ENCODE data around the gene ADRA2A. TPM values are rescaled to one million over a fixed set of nuclear protein-coding genes. Genes with fewer than 3 reads are reported as not detected.

The ADRA2A gene
- total RNA-seq, 1 donor from 2014 or later, result 1.5 TPM

GRCh38 chr10:111125102-111125501 is 48.3 kb downstream of the ADRA2A start:
- no peak for DNase-seq (ENCODE audit: low spot score)
- Mint-ChIP-seq H3K4me3 (ENCODE audit: unreplicated experiment) (no peak overlapping the region), H3K36me3 (ENCODE audit: low read depth, unreplicated experiment) (peaks cover 5% of the 10 kb centered on the region), H3K9me3 (ENCODE audit: unreplicated experiment) (no peaks in the 10 kb centered on the region), H3K27ac (ENCODE audit: unreplicated experiment) (no peak overlapping the region), H3K4me1 (ENCODE audit: unreplicated experiment) (peaks cover 30% of the 10 kb centered on the region), H3K27me3 (ENCODE audit: unreplicated experiment) (peaks cover 3% of the 10 kb centered on the region)
- TF ChIP-seq, protein P1, sequence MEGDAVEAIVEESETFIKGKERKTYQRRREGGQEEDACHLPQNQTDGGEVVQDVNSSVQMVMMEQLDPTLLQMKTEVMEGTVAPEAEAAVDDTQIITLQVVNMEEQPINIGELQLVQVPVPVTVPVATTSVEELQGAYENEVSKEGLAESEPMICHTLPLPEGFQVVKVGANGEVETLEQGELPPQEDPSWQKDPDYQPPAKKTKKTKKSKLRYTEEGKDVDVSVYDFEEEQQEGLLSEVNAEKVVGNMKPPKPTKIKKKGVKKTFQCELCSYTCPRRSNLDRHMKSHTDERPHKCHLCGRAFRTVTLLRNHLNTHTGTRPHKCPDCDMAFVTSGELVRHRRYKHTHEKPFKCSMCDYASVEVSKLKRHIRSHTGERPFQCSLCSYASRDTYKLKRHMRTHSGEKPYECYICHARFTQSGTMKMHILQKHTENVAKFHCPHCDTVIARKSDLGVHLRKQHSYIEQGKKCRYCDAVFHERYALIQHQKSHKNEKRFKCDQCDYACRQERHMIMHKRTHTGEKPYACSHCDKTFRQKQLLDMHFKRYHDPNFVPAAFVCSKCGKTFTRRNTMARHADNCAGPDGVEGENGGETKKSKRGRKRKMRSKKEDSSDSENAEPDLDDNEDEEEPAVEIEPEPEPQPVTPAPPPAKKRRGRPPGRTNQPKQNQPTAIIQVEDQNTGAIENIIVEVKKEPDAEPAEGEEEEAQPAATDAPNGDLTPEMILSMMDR (IDR thresholded peaks at IDR 0.05; ENCODE audit: unreplicated experiment), result no peak

GRCh38 chr10:111126077-111126476 is 49.2 kb downstream of the ADRA2A start:
- DNase-seq (ENCODE audit: low spot score), result no peak
- Mint-ChIP-seq H3K27ac (ENCODE audit: unreplicated experiment) (no peak overlapping the region), H3K9me3 (ENCODE audit: unreplicated experiment) (no peaks in the 10 kb centered on the region), H3K4me3 (ENCODE audit: unreplicated experiment) (no peak overlapping the region), H3K36me3 (ENCODE audit: low read depth, unreplicated experiment) (peaks cover 5% of the 10 kb centered on the region), H3K27me3 (ENCODE audit: unreplicated experiment) (peaks cover 3% of the 10 kb centered on the region), H3K4me1 (ENCODE audit: unreplicated experiment) (peaks cover 30% of the 10 kb centered on the region)
- TF ChIP-seq, protein P1 (IDR thresholded peaks at IDR 0.05; ENCODE audit: unreplicated experiment), result no peak

DNA sequence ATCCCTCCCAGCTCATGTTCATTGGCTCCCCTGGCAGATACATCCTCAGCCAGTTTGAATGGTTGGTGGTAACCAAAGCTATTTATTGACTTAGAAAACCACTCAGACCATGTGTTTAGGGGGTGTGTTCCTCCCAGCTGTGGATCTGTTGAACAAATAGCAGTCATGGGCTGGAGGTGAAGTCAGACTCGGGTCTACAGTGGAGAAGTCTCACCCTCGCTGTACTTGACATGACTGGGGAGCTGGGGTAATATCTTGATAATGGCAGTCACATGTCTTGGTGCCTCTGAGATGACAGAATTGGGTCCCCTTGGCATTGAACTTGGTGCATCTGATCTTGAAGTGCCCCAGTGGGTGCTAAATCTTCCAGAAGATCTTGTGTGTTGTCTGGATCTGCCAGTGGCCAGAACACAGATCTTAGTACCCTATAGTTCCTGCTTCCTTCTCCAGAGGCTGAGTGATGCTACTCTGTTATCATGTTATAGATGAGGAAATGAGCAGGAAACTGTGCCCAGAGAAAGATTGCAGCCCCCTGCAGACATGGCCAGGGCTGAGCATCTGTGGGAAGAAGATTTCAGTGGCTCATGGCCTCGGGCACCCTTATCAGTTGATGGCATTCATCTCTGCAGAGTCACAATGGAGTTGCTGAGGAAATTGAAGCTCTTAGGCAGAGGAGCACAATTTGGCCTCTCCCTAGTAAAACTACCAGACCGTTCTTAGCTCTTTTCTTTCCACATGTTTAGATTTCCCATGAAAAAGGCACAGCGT is 50.4 kb downstream of the ADRA2A start:
- peak; percentile 18 for DNase-seq (ENCODE audit: low spot score)
- H3K27ac Mint-ChIP-seq (ENCODE audit: unreplicated experiment), result peak overlapping the region; percentile 27
- TF ChIP-seq, protein P1 (IDR thresholded peaks at IDR 0.05; ENCODE audit: unreplicated experiment), result no peak
- H3K4me3 Mint-ChIP-seq (ENCODE audit: unreplicated experiment), result no peak overlapping the region
- no peaks in the 10 kb centered on the region for H3K9me3 Mint-ChIP-seq (ENCODE audit: unreplicated experiment)
- peaks cover 5% of the 10 kb centered on the region for H3K36me3 Mint-ChIP-seq (ENCODE audit: low read depth, unreplicated experiment)
- H3K4me1 Mint-ChIP-seq (ENCODE audit: unreplicated experiment), result peaks cover 30% of the 10 kb centered on the region
- H3K27me3 Mint-ChIP-seq (ENCODE audit: unreplicated experiment), result peaks cover 3% of the 10 kb centered on the region

DNA sequence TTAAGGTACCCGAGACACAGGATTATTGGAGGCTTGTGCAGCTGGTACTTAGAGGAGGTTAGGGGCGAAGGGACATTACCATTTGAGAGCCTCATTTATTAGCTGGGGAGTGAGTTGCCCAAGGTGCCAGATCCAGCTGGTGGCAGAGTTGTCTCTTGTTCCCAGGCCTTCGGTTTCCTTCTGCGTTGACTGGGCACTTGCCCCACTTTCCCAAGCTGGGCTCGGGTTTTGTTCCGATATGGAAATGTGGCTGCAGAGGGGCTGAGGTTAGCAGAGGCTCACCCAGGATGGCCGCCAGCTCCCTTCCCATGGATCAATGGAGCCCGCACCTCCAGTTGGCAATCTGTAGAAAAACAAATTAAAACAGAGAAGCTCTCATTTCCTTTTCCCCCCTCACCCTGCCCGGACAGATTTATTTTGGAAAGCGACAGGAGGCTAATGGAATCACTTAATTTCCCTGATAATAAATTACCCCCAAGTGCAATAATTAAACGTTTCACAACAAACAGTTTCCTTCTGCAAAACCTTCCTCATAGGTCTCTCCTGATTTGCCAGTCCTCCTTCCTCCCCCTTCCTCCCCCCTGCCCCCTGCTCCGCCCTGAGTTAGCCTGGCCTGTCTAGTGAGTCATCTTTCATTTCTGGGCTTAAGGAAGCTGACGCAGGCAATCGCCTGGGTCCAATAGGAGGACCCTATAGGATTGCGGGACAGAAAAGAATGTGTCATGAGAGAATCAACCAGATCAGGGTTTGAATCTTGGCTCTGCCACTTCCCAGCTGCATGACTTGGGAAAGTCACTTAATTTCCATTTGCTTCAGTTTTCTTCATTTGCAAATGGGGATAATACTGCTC is 51.7 kb downstream of the ADRA2A start:
- Mint-ChIP-seq H3K27me3 (ENCODE audit: unreplicated experiment) (peaks cover 3% of the 10 kb centered on the region), H3K9me3 (ENCODE audit: unreplicated experiment) (no peaks in the 10 kb centered on the region), H3K36me3 (ENCODE audit: low read depth, unreplicated experiment) (peaks cover 5% of the 10 kb centered on the region), H3K4me1 (ENCODE audit: unreplicated experiment) (peaks cover 30% of the 10 kb centered on the region), H3K4me3 (ENCODE audit: unreplicated experiment) (no peak overlapping the region), H3K27ac (ENCODE audit: unreplicated experiment) (no peak overlapping the region)
- DNase-seq (ENCODE audit: low spot score), result no peak
- TF ChIP-seq, protein P1 (IDR thresholded peaks at IDR 0.05; ENCODE audit: unreplicated experiment), result no peak

All from endothelial cell (in vitro differentiated cells).